ENCODE data around the gene GIPC2. TPM values are rescaled to one million over a fixed set of nuclear protein-coding genes. Genes with fewer than 3 reads are reported as not detected.

GIPC2 gene
- total RNA-seq, 1 donor from 2014 or later = 4.0 TPM

- DNase-seq (ENCODE audit: low spot score) = no peak
- intact Hi-C loops (cut with DNase I) = no loop called here
These were observed 12.6 kb upstream of the GIPC2 start for GRCh38 chr1:78032996-78033796.

DNA sequence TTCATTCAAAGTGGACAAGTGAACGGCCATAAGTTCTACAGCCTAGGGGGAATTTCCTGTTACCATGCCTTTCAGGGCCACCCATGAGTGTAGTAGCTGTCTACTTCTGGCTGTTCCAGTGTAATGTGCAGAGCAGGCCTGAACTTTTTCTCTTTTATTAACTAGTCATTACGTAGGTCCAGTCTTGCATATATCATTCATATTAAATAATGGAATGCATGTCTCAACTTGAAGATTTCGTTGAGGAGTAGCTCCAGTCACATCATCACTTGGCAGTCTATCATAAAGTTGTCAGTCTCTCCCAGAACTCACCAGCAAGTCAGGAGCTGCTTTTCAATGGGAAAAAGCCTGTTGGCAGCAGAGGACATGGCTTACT, 12.0 kb upstream of the GIPC2 start:
- no peak for DNase-seq (ENCODE audit: low spot score)
- intact Hi-C loops (cut with DNase I) = no loop called here

- no peak for DNase-seq (ENCODE audit: low spot score)
- intact Hi-C loops (cut with DNase I) = no loop called here
These were observed 10.6 kb upstream of the GIPC2 start for GRCh38 chr1:78035121-78035520.

DNA sequence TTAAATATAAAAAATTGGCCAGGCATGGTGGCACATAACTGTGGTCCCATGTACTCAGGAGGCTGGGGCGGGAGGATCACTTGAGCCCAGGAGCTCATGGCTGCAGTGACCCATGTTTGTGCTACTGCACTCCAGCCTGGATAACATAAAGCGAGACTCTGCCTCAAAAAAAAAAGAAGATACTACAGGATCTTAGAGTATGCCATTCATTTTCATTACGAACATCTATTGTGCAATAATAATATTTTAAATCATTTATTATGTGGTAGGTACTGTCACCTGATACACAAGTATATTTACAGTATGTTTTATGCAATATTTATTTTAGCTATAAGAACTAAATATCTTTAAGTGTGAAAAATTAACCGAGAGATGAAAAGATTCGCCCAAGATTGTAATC, 9.3 kb upstream of the GIPC2 start:
- intact Hi-C loops (cut with DNase I) = no loop called here
- DNase-seq (ENCODE audit: low spot score) = no peak

- DNase-seq (ENCODE audit: low spot score) = no peak
- intact Hi-C loops (cut with DNase I) = no loop called here
These were observed 7.7 kb upstream of the GIPC2 start for GRCh38 chr1:78038071-78038470.

- intact Hi-C loops (cut with DNase I) = no loop called here
These were observed 7.3 kb upstream of the GIPC2 start for GRCh38 chr1:78038491-78038939.

GRCh38 chr1:78040484-78041089, 5.2 kb upstream of the GIPC2 start:
- intact Hi-C loops (cut with DNase I) = no loop called here
- no peak for DNase-seq (ENCODE audit: low spot score)

More at GRCh38 chr1:78038491-78038939, 7.3 kb upstream of the GIPC2 start:
- DNase-seq (ENCODE audit: low spot score) = no peak

DNA sequence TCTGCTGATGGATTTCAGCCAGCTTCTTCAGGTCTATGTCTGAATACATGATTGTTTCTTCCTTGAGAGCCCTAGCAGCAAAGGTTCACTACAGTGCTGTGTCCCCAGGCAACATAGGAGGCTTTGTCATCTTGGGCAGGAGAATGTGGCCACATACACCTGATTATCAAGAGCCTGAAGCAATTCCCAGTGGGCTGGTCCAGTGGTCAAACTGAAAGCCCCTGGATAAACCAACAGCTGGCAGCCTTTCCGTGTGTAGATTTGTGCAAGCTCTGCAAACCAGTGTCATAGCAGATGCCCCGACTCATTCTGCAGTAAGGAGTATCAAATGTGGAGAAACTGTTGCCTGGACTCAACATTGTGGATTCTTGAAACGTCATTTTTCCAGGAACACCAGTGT, 2.3 kb upstream of the GIPC2 start:
- intact Hi-C loops (cut with DNase I) = no loop called here
- no peak for DNase-seq (ENCODE audit: low spot score)

GRCh38 chr1:78044796-78045562, 787 bp upstream of the GIPC2 start:
- DNase-seq (ENCODE audit: low spot score) = no peak
- intact Hi-C loops (cut with DNase I) = loop anchor here (5.0 kb wide), 1 partner anchor 38 kb away; no protein-coding TSS in a partner anchor

DNA sequence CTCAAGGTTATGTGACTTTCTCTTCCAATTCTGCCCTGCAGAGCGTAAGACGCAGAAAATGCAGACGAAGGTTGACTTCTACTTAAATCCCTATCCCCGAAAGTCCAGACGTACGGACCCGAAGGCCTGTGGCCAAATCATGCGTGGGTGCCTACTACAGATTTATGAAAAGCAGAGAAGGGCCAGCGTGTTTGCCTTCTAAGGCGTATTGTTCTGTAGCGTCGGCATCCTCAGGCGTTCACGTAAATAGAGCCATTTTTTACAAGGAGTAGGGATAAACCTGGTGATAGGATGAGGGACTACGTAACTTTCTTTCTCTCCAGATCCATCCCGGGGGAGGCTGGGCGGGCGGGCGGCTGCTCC, 222 bp upstream of the GIPC2 start:
- intact Hi-C loops (cut with DNase I) = loop anchor here (5.0 kb wide), 1 partner anchor 38 kb away; no protein-coding TSS in a partner anchor
- DNase-seq (ENCODE audit: low spot score) = no peak

- DNase-seq (ENCODE audit: low spot score) = no peak
- intact Hi-C loops (cut with DNase I) = loop anchor here (2.0 to 5.0 kb wide), 3 partner anchors 40 to 68 kb away; partner anchors contain the start of gene FUBP1
These were observed 1.3 kb downstream of the GIPC2 start for GRCh38 chr1:78047106-78047505.

- intact Hi-C loops (cut with DNase I) = loop anchor here (2.0 to 5.0 kb wide), 3 partner anchors 40 to 69 kb away; partner anchors contain the start of gene FUBP1
These were observed 1.9 kb downstream of the GIPC2 start for GRCh38 chr1:78047631-78048030.

DNA sequence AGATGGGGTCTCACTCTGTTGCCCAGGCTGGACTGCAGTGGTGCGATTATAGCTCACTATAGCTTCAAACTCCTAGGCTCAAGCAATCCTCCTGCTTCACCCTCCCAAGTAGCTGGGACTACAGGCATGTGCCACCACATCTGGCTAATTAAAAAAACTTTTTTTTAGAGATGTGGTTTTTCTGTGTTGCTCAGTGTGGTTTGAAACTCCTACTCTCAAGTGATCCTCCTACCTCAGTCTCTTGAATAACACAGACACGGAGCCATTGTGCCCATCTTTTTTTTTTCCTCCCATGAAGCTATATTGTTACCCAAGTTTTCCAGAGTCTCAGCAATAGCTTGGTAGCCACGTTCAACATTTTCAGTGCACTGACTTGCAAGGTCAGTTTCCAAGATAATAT, 2.7 kb downstream of the GIPC2 start:
- no peak for DNase-seq (ENCODE audit: low spot score)
- intact Hi-C loops (cut with DNase I) = loop anchor here (5.0 kb wide), 1 partner anchor 41 kb away; no protein-coding TSS in a partner anchor

More at GRCh38 chr1:78047631-78048030, 1.9 kb downstream of the GIPC2 start:
- no peak for DNase-seq (ENCODE audit: low spot score)

- intact Hi-C loops (cut with DNase I) = loop anchor here (5.0 kb wide), 1 partner anchor 42 kb away; no protein-coding TSS in a partner anchor
- DNase-seq (ENCODE audit: low spot score) = no peak
These were observed 3.6 kb downstream of the GIPC2 start for GRCh38 chr1:78049396-78049795.

DNA sequence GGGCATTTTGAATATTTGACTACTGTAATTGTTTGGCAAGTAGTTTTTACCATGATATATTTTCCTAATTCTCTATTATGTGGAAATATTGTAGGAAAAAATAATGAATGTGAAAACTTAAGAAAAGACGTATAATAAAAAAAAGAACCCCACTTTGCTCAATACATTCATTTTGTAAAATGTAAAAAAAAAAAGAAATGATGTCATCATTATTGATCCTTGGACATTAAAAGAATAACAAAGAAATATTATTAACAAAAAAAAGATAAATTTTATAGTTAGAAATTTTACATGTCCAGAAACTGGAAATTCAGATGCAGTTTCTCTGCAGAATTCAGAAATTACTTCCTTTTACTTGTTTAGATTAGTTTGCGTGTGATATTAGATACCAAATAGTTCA, 5.2 kb downstream of the GIPC2 start:
- DNase-seq (ENCODE audit: low spot score) = no peak
- intact Hi-C loops (cut with DNase I) = no loop called here

DNA sequence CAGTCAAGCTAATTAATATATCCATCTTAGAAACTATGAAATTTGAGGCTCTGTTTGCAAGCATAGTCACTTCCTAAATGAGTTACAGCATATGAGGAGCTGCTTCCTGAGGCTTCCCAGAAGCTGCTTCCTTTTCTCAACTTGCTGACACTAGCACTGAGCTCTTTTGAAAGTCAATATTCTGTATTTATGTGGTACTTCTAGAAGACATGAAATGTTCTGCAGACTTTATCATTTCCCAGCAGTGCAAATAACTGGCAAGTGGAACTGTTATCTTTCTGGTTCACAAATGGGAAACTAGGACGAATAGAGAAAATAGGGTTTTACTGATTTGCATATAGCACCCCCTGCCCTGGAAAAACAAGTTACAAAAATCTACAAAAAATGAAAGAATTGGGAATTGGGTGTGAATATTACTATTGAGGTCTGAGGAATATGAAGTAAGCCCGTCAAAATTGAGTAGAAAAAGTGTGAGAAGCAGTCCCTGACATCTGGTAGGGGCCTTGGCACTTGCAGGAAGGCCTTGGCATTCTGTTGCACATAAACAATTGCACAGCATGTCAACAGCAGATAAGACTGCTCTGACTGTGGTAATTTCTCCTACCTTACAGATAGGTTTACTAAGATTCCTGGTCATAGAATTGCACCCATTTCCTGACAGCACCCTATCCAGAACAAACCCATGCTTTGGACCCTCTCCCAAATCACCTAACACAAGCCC, 7.1 kb downstream of the GIPC2 start:
- intact Hi-C loops (cut with DNase I) = no loop called here

DNA sequence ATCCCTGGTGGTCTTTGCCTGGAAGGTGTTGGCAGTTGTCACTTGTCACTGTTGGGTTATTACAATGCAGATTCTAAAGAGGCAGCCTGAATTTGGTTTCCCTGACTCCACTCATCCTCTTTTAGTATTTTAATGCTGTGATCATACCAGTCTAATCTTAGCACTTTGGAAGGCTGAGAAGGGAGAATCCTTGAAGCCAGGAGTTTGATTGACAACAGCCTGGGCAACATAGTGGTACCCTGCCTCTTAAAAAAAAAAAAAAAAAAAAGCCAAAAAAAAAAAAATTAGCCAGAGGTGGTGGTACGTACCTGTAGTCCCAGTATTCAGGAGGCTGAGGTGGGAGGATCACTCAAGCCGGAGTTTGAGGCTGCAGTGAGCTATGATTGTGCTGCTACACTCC, 7.7 kb downstream of the GIPC2 start:
- no peak for DNase-seq (ENCODE audit: low spot score)
- intact Hi-C loops (cut with DNase I) = no loop called here

More for the DNA sequence above, 7.1 kb downstream of the GIPC2 start:
- no peak for DNase-seq (ENCODE audit: low spot score)

- intact Hi-C loops (cut with DNase I) = no loop called here
- no peak for DNase-seq (ENCODE audit: low spot score)
These were observed 8.8 kb downstream of the GIPC2 start for GRCh38 chr1:78054559-78054958.

DNA sequence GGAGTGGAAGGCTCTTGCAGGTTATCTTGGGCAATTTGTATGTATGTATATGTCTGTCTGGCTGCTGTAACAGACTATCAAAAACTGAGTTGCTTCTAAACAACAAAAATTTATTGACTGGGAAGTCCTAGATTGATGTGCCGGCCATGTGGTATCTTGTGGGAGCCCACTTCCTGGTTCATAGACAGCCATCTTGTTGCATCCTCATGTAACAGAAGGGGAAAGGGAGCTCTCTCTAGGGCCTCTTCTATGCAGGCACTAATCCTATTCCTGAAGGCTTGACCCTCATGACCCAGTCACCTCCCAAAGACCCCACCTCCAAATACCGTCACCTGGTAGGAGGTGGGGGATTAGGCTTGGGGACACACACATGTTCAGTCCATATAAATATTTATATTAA, 9.2 kb downstream of the GIPC2 start:
- intact Hi-C loops (cut with DNase I) = no loop called here
- DNase-seq (ENCODE audit: low spot score) = no peak

All from cardiac septum (tissue), 1 donor.